ENCODE results near the gene SF3B2. TPM values are rescaled to one million over a fixed set of nuclear protein-coding genes. Genes with fewer than 3 reads are reported as not detected.
A peak's percentile ranks its signal among the peaks of the same experiment; 100 is the strongest.

The SF3B2 gene
- total and polyA plus RNA-seq, 8 donors = 64.4 to 118 (median 83.3) TPM

- no peaks in the 10 kb centered on the region for H3K9me3 ChIP-seq
- WGBS, 2 donors = 18 to 26% methylated on average over 2 of the region's 2 CpGs
- peaks cover under 1 to 11% (median 3%) of the 10 kb centered on the region in 3 donors for H3K36me3 ChIP-seq
- DNase-seq (no peak), ATAC-seq (no peak), FAIRE-seq (no peak)
- peak overlapping the region in 3 of 4 donors; percentile 59 to 90 (median 88) for H3K27ac ChIP-seq
- no peak for TF ChIP-seq CTCF (IDR thresholded peaks at IDR 0.05)
- H3K4me3 ChIP-seq = peak overlapping the region in 3 of 4 donors; percentile 73 to 90 (median 81)
- H3K27me3 ChIP-seq = no peaks in the 10 kb centered on the region
- intact Hi-C loops (cut with DNase I) = loop anchor here in 1 of 3 donors (10.0 kb wide), 1 partner anchor 63 kb away; no protein-coding TSS in a partner anchor
- peaks cover 0 to 17% (median 11%) of the 10 kb centered on the region in 3 donors for H3K4me1 ChIP-seq
Measured at GRCh38 chr11:66071381-66071801, 19.2 kb downstream of the SF3B2 start.

GRCh38 chr11:66072081-66072480 is 19.9 kb downstream of the SF3B2 start:
- Histone ChIP-seq H3K27ac (no peak overlapping the region), H3K27me3 (no peaks in the 10 kb centered on the region), H3K4me3 (peak overlapping the region in 1 of 4 donors; percentile 90), H3K9me3 (no peaks in the 10 kb centered on the region), H3K36me3 (peaks cover 0 to 4% (median 3%) of the 10 kb centered on the region in 3 donors), H3K4me1 (peaks cover 0 to 17% (median 11%) of the 10 kb centered on the region in 3 donors)
- ATAC-seq (no peak), DNase-seq (no peak), FAIRE-seq (no peak)
- intact Hi-C loops (cut with DNase I) = loop anchor here in 1 of 3 donors (10.0 kb wide), 1 partner anchor 63 kb away; no protein-coding TSS in a partner anchor
- no peak for TF ChIP-seq CTCF (IDR thresholded peaks at IDR 0.05)
- 95 to 98% methylated on average over 3 of the region's 3 CpGs for WGBS, 2 donors

GRCh38 chr11:66072518-66072917 is 20.4 kb downstream of the SF3B2 start:
- Histone ChIP-seq H3K4me3 (no peak overlapping the region), H3K27ac (no peak overlapping the region), H3K9me3 (no peaks in the 10 kb centered on the region), H3K27me3 (no peaks in the 10 kb centered on the region), H3K4me1 (peaks cover 0 to 17% (median 11%) of the 10 kb centered on the region in 3 donors), H3K36me3 (peaks cover 0 to 3% (median under 1%) of the 10 kb centered on the region in 3 donors)
- no peak for FAIRE-seq
- WGBS, 2 donors = 73 to 83% methylated on average over 8 of the region's 8 CpGs
- ATAC-seq = no peak
- TF ChIP-seq CTCF (IDR thresholded peaks at IDR 0.05) = no peak
- intact Hi-C loops (cut with DNase I) = loop anchor here in 1 of 3 donors (10.0 kb wide), 1 partner anchor 62 kb away; no protein-coding TSS in a partner anchor
- peak in 1 of 6 donors; percentile 5 for DNase-seq

GRCh38 chr11:66073669-66074068 is 21.5 kb downstream of the SF3B2 start:
- Histone ChIP-seq H3K4me1 (peaks cover 0 to 9% (median 8%) of the 10 kb centered on the region in 3 donors), H3K36me3 (no peaks in the 10 kb centered on the region), H3K27me3 (no peaks in the 10 kb centered on the region), H3K27ac (no peak overlapping the region), H3K4me3 (no peak overlapping the region), H3K9me3 (no peaks in the 10 kb centered on the region)
- intact Hi-C loops (cut with DNase I) = loop anchor here in 1 of 3 donors (10.0 kb wide), 1 partner anchor 61 kb away; no protein-coding TSS in a partner anchor
- WGBS, 2 donors = 96 to 100% methylated on average over 1 of the region's 1 CpG
- TF ChIP-seq CTCF (IDR thresholded peaks at IDR 0.05) = no peak
- no peak for ATAC-seq
- no peak for DNase-seq
- no peak for FAIRE-seq

- no peak for TF ChIP-seq CTCF (IDR thresholded peaks at IDR 0.05)
- WGBS, 2 donors = 96 to 97% methylated on average over 4 of the region's 4 CpGs
- DNase-seq (no peak), ATAC-seq (no peak), FAIRE-seq (no peak)
- Histone ChIP-seq H3K36me3 (no peaks in the 10 kb centered on the region), H3K4me3 (no peak overlapping the region), H3K27me3 (no peaks in the 10 kb centered on the region), H3K27ac (no peak overlapping the region), H3K4me1 (peaks cover 0 to 3% (median 0%) of the 10 kb centered on the region in 3 donors), H3K9me3 (no peaks in the 10 kb centered on the region)
- intact Hi-C loops (cut with DNase I) = loop anchor here in 1 of 3 donors (10.0 kb wide), 1 partner anchor 60 kb away; no protein-coding TSS in a partner anchor
Measured at GRCh38 chr11:66075273-66075672, 23.1 kb downstream of the SF3B2 start.
